Measurements from ENCODE around the gene CDK5. TPM values are rescaled to one million over a fixed set of nuclear protein-coding genes. Genes with fewer than 3 reads are reported as not detected.

The CDK5 gene
- polyA plus RNA-seq (ENCODE audit: insufficient read length in 4 of 4): 10 to 100 TPM; 15.8 to 19.0 (median 17.6) TPM

DNA sequence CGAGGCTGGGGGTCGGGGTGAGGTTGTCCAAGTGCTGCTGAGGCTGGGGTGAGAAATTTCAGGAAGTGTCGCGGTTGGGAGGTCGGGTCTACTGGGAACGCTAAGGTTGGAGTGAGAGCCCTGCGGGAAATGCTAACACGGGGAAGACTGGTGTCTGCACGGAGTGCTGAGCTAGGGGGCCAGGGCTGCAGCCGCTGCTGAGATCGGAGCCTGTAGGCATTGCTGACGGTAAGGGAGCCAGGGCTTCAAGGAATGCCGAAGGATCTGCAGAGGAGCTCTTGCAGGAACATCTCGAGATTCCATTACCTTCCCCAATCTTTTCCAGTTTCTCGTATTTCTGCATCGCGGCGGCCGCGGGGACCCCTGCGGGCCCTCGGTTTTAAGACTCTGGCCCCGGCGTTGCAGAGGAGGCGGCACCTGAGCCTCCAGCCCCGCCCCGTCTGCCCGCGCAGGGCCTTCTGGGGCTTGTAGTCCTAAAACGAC is at the start of gene CDK5:
CDK5 (minus strand) TSS at position 392 of the 483 bp plus-strand sequence; CDS start at position 343, 49 bp downstream.
- no peak for DNase-seq (ENCODE audit: low read depth in 4 of 4, low spot score in 3 of 4)

DNA sequence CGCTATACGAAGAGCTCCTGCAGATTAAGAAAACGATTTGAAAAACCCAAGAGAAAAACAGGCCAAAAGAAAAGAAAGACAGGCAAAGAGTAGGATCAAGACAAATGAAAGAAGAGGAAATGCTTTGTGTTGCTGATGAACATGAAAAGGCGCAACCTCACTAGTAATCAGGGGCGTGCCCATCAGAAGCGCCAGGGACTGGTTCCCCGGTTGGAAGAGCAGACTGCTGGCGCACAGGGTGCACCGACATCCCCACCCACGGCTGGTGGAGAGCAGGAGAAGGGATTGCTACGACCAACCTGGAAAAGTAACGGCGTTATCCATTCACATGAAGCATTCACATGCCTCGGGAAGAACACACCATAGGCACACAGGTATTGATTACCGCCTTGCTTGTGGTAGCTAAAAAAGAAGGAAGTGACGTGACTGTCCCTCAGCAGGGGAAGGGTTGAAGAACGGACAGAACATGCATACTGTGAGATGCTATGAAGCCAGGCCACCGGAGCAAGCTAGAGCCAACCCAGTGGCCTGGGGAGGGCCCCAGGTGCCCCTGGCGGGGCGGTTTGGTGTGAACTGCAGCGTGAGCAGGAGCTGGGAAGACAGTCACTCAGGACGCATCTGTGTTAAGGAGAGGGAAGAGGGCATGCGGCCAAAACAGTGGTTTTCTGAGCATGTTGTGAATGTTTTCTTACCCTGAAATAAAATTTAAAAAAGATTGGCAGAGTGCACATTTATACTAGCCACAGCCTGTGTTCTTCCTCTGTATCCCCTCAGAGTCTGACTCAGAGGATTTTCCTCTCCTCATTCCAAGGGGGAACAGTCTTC is 46.9 kb upstream of the CDK5 start:
- no peak for DNase-seq (ENCODE audit: low read depth in 4 of 4, low spot score in 3 of 4)

DNA sequence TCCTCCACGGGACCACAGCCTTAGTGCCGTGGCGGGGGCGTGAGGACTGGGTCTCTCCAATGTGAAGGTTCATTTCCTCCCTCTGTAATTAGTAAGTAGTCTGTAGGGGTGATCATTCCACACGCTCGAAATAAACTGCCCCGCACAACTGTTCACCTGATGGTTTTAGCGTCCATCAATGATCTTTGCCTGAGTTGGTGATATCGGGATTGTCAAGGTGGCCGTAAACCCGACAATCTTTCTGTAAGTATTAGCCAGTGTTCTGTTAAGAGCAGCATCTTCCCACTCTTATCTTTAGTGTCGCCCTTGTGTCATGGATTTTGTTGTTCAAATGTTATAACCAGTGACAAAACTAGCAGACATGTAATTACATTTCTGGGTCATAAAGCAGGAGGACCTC is 46.3 kb upstream of the CDK5 start:
- DNase-seq (ENCODE audit: low read depth in 4 of 4, low spot score in 3 of 4): no peak

DNA sequence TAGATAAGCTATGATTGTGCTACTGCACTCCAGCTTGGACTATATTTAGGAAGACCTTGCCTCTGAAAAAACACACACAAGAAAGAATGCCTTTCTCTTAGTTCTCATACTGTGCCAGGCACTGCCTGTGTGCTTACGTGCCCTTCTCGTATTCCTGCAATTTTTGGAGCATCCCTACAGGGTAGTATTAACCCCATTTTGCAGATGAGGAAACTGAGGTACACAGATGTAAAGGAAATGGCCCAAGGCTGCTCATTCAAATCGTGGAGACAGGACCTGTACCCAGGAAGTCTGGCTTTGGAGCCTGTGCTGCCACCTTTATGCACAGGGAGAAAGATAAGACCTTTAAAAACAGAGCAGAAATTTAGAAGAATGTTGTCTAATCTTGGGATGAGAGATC is 45.3 kb upstream of the CDK5 start:
- DNase-seq (ENCODE audit: low read depth in 4 of 4, low spot score in 3 of 4): no peak

DNA sequence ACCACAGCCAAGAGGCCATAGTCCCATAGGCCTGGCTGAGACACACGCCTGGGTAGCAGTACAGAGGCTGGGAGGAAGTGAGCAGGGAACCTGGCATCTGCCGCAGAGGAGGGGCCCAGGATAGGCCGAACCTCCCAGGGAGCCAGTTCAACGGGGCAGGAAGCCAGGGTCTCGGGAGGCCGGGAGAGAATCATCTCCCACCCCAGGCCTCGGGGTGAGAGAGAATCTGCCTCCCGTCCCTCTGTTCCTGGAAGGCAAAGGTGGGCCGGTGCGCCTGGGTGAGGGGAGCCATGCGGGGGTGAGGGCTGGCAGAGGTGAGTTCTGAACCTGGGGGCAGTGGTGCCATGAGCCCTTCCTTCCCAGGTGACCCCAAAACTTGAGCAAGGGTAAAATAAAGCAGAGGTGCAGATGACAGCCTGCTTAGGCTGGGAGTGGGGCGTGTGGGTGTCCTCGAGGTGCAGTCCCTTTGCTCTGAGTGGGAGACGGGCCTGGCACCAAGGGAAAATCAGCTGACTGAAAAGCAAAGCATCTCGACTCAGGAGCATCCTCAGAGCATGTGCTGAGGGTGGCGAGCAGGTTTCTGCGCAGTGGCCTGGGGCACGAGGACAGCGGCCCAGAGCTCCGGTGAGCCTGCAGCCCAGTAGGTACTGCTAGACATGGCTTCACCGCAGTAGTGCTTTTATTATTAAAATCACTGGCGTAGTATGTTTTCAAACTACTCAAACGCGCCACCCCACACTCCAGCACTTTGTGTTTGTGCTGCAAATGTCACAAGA is 44.1 kb upstream of the CDK5 start:
- no peak for DNase-seq (ENCODE audit: low read depth in 4 of 4, low spot score in 3 of 4)

DNA sequence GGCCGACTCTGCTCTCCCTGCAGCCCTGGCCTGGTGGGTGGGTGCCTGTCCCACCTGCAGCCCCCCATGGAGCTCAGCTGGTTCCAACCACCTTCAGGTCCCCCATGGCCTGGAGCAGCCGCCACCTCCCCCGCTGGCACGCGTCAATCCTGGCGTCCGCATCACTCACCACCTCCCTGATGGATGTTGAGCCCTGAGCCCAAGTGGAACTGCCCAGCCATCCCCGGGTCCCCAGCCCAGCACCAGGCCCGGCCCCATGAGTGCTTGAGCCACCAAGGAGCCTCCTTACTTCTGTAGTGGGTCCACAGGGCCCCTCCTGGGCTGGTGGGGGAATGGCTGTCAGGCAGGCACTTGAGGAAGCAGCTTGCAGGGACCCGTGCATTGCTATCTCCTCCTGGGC is 43.2 kb upstream of the CDK5 start:
- no peak for DNase-seq (ENCODE audit: low read depth in 4 of 4, low spot score in 3 of 4)

DNA sequence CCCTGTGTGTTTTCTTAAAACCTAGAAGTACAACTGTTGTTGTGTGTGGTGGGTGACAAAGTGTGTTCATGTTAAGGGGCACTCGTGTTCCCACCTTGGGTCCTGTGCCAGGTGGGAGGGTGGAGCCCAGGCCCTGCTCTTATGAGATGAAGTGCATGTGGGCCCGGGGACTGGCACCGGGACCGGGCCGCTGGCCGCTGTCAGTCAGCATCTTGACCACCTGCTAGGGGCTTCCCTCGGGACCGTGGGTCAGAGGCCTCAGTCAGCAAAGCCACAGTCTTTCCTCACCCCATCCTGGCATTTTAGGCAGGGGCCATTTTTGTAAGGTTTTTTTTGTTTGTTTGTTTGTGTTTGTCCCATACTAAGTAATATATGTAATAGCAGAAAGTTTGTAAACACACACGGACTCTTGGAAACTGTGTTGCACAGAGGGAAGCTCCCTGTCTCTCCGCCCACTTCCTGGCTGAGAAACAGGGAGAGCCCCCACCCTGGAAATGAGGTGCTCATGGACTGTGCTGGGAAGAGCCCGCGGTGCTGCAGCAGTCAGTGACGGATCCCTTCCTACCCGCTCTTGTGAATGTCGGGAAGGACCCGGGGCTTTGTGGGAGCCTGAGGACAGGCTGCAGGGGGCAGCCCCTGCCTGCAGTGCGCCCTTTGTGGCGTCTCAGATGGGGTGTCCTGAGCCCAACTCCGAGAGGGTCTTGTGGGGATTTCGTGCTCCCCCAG is 42.0 kb upstream of the CDK5 start:
- DNase-seq (ENCODE audit: low read depth in 4 of 4, low spot score in 3 of 4): no peak

DNA sequence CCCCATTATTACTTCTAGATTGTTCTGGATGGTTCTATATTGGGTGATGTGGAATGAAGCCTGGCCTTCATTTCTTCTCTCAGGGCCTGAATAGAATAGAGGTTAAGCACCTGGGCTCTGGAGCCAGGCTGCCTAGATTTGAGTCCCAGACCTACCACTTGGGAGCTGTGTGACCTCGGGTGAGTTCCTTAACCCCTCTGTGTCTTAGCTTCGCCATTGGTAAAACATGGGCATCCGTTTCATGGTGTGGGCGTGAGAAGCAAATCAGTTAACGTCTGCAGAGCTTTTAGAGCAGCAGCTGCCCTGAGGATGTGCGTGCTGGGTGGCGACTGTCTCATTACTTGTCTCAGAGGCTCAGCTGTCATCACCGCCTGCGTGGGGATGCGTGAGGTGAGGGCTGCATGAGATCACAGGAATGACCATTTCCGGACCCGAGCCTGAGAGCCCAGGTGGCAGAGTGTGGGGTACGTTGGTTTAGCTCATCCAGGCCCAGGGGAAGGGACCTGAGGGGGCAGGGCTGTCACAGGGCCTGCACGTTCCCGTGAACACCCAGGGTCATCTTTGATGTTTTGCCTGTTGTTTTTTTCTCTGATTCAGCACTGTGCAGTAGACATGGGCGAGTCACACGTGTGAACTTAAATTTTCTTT is 38.3 kb upstream of the CDK5 start:
- DNase-seq (ENCODE audit: low read depth in 4 of 4, low spot score in 3 of 4): no peak

DNA sequence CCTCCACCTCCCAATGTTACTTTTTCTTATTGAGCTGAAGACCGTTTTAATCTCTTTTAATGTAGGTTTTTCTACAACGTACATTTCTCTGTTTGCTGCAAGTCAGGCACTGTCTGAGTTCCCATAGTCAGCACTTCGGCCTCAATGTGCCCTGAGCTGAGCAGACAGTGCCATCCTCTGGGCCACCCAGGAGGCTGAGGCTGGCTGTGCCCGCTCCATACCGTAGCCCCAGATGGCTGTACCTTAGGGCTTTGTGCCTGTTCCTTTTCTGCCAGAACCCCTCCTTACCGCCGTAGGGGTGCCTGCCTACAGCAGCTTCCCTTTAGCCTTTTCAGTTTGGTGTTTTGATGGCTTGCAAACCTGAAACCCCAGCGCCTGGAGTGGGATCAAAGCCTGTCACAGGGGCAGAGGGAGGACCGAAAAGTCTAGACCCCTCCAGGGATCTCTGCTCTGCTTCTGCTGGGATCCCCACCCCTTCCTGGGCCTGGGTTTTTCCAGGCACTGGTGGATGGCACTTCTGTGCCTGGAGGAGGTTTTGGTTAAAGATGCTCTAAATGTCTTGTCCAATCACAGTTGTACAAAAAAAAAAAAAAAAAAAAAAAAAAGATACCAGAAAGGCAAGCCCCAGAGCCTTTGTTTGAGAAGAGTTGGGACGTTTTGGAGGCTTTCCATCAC is 37.6 kb upstream of the CDK5 start:
- DNase-seq (ENCODE audit: low read depth in 4 of 4, low spot score in 3 of 4): no peak

DNA sequence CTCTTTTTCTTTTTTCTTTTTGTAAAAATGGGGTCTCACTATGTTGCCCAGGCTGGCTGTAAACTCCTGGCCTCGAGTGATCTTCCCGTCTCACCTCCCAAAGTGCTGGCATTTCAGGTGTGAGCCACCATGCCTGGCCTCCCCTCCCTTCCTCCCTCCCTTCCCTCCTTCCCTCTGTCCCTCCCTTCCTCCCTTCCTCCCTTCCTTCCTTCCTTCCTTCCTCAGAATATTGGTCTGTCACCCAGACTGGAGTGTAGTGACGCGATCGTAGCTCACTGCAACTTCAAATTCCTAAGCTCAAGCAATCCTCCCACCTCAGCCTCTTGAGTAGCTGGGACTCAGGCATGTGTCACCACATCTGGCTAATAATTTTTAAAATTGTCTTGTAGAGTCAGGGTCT is 37.0 kb upstream of the CDK5 start:
- DNase-seq (ENCODE audit: low read depth in 4 of 4, low spot score in 3 of 4): no peak

DNA sequence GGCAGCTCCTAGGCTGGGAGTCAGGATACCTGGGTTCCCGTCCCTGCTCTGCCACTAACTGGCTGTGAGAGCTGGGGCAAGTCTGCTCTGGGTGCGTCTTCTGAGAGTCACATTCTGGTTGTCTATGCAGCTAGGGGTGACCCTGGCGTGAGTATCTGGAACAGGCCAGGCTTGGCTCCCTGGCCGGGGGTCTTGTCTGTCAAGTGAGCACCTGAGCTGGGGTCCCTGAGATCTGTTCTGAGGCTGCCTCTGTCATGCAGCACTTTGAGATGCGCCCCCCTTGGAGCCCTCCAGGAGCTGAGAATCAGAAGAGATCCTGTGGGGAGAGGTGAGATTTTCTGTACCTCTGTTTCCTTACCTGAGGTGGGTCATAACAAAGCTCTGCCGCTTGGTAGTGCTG is 36.1 kb upstream of the CDK5 start:
- DNase-seq (ENCODE audit: low read depth in 4 of 4, low spot score in 3 of 4): no peak

DNA sequence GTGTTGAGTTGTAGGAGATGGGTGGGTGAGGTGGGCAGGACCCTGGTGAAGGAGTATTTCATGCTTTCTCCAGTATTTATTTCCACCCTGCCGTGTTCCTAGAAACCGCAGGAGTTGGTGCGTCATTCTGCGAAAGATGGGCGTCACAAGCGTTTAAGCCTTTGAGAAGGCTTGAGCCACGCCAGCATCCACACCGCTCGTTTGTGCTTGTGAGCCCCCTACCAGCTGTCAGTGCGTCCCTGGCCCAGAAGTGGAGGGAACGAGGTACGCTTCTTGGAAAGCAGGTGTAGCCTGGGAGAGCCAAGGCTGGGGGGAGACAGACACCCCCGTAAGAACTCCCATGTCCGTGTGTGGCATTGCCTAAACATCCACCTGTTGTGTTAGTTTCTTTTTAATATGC is 34.3 kb upstream of the CDK5 start:
- no peak for DNase-seq (ENCODE audit: low read depth in 4 of 4, low spot score in 3 of 4)

DNA sequence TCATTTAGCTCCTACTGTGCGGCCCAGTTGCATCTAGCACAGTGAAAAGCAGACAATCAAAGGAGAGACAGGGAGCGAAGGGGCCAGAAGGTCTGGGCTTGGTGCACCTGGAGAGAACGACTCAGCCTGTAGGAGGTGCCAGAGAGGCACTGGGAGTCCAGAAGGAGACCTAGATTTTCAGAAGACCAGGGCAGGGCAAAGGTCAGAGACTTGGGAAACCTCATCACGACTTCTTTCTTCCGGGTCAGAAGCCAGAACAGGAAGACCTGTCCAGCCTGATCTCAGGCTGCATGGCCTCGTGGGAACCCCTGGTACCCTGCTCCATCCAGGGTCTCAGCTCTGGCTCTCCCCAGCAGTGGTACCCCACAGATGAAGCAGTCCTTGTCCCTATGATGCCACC is 33.7 kb upstream of the CDK5 start:
- no peak for DNase-seq (ENCODE audit: low read depth in 4 of 4, low spot score in 3 of 4)

DNA sequence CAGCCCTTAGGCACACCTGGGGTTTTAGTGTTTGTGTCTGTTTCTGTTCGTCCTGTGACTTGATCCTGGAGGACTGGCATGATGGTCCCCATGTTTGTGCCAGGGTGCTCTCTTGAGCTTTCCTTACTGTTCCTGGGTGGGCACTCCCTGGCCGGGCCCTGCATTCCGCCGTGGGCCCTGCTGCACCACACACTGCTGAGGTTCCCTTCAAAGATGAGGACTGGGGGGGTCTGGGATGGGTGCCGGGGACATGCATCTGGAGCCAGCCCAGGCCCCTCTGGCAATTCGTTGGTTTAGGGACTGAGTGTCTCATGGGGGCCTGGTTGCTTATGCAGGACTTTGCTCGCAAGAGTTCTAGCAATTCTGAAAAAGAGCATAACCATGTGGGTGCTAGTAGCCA is 33.3 kb upstream of the CDK5 start:
- no peak for DNase-seq (ENCODE audit: low read depth in 4 of 4, low spot score in 3 of 4)

DNA sequence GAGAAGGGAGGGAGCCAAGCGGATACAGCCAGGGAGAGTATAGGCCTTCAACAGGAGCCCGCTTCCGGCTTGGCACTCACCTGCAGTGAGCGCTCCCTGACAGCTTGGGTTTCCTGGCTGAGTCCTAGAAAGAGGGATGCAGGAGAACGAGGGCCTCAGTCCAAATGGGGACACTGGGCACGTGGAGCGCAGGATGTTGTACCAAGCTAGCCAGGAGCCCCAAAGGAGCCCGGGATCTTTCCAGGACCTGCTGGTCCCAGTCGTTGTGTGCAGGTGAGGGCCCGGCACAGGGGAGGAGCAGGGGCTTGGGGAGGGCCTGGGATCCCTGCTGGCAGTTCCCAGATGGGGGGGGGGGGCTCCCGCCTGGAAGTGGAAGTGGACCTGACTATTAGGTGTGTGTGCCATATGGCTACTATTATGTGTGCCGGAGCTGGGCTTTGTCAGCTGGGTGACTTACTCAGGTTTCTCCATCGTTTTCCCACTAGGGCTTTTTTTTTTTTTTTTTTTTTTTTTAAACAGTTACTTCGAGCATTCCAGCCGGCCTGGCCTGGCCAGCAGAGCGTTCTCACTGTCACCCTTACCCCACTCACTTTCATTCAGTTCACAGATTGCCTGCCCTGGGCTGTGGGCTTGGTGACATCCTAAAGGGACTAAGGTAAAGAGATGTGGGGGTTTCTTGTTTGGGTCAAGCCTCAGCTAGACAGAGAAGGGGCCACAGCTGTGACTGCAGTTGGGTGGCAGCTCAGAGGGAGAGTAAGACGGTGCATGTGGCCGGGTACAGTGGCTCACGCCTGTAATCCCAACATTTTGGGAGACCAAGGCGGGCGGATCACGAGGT is 32.4 kb upstream of the CDK5 start:
- no peak for DNase-seq (ENCODE audit: low read depth in 4 of 4, low spot score in 3 of 4)

DNA sequence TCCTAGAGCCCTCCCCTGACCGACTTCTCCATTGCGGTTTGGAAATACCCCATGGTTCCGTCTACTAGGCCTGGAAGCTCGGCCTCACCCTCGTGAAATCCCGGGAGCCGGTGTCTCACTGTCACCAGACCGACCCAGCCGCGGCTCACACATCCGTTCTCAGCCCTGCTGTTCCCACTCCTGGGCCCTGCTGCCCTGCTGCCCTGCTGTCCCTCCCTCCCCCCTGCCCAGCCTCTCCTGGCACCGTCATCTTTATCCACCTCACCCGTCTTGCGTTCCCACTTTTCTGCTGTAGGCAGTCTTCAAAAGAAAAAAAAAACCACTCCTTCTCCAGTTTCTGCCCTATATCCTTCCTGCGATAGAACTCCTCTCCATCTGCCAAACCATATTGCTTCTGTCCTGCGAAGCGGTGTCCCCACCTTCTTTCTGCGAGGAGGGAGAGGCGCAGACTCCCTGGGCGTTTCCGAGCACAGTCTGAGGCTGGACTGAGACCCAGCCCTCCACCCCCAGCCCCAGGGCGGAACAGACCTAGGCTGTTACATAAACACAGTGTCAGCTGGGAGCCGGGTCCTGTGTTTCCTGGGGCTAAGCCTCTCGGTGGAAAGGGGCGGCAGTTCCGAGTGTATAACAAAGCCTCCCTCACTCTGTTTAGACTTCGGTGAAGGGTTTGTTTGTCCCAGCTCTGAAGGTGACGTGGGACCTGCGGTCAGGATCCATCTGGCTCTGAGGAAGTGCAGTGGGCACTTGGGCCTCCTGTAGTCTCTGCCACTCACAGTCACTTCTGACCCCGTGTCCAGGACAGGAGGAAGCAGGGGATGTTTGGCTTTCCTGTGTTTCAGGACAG is 31.4 kb upstream of the CDK5 start:
- no peak for DNase-seq (ENCODE audit: low read depth in 4 of 4, low spot score in 3 of 4)

DNA sequence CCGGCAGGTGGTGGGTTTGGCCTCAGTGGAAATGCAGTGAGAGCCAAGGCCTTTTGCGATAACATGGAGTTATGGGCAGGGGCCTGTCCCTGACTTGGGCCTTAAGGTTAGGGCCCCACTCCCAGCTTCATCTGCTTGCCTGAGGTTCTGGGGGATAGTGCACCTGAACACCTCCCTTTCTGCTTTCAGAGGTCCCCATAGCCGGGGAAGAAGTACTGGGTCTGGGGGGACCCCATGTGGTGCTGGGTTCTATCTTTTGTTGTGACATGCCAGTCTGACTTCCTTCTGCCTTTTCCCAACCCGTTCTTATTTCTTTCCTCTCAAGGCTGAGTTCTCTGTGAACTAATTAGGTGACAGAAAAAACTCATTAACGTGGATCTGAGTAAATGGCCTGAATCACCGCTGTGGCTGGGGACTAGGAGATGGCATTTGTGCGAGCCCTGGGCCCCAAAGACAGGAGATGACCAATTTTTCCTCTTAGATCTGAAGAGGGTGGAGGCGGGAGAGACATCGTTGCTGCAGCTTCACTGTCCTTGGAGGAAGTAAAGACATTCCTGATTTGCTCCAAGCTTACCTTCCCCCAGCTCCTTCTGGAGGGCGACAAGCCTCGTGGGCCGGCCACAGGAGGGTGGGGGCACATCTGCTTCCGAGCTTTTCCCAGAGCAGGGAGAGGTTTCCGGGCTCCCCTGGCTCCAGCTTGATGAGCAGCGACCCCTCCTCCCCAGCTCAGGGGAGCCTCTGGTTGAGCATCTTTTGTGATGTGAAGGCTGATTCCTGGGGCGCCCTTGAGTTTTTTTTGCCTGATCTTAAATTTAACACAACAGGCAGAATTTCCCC is 30.5 kb upstream of the CDK5 start:
- DNase-seq (ENCODE audit: low read depth in 4 of 4, low spot score in 3 of 4): no peak
